Astrocyte (in vitro differentiated cells and primary cell): ENCODE data around the gene ARHGEF35.
"Not testable (repeated sequence)": the region's sequence is repeated elsewhere in the genome, so short reads cannot be mapped to it uniquely, and the experiment has no call there.

ENCODE experiments used
- CTCF ChIP-seq: IDR thresholded peaks from 2 replicates; pipeline ENCODE4 v1.5.1; 2011; ENCODE audit warnings: low read depth, mild to moderate bottlenecking, inconsistent platforms, low read length, moderate library complexity; ENCODE audit not compliant: insufficient read depth
- EZH2 ChIP-seq: IDR thresholded peaks from 2 replicates; pipeline ENCODE4 v1.6.1; 2012; ENCODE audit warnings: mild to moderate bottlenecking, low read length, inconsistent platforms; ENCODE audit not compliant: insufficient read depth

- TF ChIP-seq CTCF, EZH2: not testable (repeated sequence)
These were observed 28.0 kb upstream of the ARHGEF35 start for GRCh38 chr7:144223675-144224074.
